Right hindlimb (tissue), 1 donor: Measurements from ENCODE around the gene PACS1.
A peak's percentile ranks its signal among the peaks of the same experiment; 100 is the strongest.

ENCODE experiments used
- DNase-seq: peaks from one replicate; pipeline ENCODE4 v3.0.0-alpha.2; 2018

Gene PACS1

DNA sequence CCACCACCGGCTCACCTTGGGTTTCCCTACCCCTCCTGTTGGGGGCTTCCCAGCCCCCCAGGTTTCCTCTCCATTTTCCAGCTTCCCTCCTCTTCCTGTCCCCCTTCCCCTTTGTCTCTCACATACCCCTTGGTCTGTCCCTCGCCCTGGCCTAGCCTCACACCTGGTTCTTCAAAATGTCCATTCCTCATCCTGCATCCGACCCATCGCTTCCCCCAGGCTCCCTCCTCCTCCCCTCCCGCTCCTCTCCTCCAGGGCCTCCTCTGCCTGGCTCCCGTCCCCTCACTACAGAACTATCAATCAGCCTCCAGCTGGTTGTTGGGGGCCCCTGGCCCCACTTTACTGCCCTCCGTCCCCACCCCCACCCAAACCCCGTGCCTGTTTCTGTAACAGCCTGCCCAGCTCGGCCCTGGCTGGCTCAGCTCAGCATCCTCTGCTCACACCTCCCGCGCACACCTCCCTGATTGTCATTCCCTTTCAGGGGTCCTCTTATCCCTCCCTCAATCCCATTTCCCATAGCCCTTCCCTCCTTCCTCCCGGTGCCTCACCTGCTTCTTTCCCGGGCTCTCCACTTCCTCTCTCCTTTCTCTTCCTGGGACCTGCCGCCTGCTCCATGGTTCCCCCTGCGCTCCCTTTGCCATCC, 209.1 kb downstream of the PACS1 start:
- peak; percentile 21 for DNase-seq

DNA sequence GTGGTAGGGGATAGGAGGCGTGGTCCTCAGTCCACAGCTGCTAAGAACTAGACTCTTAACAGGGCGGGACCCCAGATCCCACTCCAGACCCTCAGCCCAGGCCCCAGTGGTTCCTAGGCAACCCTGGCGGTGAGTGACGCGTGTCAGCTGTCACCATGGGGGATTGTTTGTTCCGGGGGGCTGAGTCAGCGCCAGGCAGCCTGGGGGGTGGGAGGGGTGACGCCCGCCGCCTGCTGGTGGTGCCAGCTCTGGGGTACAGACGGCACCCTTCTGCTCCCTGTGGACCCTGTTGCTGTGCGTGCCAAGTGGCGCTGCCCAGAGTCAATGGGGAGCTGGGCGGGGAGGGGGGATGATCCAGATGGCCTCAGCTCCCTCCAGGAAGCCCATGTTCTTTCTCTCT, 210.4 kb downstream of the PACS1 start:
- peak; percentile 70 for DNase-seq

DNA sequence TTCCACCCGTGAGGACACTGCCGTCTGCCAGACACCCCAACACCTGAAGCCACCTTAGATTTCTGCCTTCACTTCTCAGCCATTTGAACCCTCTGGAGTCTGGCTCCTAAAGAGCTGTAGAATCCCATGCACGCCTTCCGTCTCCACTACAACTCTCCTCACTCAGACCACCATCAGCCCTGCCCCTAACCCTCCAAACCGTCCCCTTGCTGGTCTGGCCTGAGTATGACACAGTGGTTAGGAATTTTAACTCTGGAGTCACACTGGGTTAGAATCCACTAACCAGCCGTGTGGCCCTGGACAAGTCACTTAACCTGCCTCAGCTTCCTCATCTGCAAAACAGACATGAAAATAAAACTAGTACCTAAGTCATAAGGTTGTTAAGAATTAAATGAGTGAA, 210.9 kb downstream of the PACS1 start:
- no peak for DNase-seq

DNA sequence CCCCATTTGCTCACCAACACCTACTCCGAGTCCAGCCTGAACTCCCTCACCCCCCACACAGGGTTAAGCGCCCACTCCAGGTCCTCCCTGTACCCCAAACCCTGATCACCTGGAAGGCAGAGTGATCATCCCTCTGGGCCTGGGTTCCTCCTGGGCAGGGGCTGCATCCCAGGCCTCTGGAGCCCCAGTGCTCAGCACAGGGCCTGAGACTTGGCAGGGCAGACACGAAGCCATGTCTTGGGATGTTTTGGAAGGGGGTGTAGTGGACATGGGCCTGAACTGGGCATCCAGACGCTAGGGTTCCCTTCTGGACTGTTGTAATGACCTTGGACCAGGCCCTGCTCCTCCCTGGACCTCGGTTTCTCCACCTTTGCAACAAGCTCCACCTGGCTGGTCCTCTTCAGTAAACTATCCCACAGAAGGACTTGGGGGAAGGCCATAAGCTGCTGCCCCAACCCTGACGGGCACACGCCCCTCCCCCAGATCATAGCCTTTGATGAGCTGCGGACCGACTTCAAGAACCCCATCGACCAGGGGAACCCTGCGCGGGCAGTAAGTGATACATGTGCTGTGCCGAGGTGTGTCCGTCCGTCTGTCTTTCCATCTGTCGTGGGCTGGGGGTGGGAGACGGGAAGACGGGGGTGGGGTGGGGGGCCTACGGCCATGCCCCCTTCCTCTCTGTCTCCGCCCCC, 211.8 kb downstream of the PACS1 start:
- DNase-seq, result no peak

DNA sequence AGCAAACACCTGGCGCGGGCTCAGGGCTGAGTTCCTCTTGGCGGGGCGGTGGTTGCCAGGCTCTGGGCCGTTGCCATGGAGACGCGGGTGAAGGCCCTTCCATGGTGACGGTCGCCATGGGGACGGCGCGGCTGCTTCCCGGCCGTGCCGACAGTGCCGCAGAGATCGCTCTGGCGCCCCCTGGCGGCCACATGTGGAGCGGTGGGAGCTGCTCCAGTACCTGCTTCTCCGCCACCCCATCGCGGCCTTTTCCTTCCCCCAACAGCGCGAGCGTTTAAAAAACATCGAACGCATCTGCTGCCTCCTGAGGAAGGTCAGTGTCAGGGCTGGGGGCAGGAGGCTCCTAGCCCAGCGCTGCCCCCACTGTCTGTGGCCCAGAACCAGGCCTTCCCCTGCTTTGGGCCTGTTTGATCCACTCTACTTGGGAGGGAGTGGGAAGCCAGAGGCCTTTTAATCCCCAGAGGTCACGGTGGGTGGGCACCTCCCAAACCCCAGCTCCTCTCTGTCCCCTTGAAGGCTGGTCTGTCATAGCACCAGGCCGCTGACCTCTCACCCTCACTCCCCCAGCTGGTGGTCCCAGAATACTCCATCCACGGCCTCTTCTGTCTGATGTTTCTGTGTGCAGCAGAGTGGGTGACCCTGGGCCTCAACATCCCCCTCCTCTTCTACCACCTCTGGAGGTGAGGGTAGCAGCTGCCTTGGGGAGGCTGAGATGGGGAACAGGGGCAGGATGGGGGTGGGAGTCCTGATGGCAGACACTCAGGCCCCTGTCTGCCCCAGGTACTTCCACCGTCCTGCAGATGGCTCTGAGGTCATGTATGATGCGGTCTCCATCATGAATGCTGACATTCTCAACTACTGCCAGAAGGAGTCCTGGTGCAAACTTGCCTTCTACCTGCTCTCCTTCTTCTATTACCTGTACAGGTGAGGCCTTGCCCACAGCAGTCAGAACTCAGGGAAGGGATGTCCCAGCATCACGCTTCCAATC, 212.7 kb downstream of the PACS1 start:
- peak; percentile 97 for DNase-seq

DNA sequence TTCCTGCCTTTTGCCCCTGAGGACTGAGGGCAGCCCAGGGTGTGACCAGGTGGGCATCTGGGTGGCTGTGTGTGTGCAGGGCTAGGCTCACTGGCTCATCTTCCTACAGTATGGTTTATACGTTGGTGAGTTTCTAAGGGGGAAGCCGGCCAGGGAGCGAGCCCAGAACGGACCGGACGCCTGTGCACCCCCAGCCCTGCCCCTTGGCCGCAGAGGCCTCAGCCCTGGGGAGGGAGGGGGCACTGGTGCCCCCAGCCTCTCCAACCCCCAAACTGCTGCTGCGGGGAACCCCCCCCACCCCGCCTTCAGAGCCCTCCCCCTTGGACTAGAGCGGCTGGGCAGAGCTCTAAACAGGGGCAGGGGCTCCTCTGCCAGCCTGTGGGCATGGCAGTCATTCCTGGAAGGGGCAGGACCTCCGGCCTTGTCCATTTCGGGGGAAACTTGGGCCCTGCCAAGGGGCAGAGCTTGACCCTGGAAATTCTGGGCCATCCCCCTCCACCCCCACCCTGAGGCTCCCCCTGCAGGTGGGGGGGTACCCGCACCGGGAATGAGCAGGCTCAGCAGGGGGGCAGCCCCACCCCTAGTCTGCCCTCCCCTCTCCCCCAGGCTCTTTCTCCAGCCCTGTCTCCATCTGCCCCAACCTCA, 213.5 kb downstream of the PACS1 start:
- DNase-seq, result no peak

DNA sequence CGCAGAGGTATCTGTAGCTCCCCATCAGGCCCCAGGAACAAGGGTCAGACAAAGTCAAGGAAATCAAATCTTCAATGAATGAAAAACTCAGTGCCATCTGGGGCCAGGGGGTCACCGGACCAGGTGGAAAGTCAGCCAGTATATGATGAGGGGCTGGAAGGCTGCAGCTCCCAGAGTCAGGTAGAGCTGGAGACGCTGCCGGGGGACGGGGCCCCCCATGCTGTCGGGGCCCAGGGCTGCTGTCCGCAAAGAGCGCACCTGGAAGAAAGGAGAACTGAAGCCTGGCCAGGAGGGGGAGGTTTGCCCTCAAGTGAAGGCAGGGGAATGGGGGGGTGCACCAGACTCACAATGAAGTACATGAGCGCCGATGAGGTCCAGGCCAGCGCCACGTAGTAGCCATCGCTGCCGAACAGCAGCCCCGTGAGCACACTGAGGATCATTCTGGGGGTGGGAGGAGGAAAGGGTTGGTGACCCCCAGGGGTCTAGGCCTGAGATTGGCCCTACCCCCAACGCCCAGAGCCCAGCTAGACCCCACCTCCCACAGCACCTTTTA, 214.5 kb downstream of the PACS1 start:
- DNase-seq, result no peak

DNA sequence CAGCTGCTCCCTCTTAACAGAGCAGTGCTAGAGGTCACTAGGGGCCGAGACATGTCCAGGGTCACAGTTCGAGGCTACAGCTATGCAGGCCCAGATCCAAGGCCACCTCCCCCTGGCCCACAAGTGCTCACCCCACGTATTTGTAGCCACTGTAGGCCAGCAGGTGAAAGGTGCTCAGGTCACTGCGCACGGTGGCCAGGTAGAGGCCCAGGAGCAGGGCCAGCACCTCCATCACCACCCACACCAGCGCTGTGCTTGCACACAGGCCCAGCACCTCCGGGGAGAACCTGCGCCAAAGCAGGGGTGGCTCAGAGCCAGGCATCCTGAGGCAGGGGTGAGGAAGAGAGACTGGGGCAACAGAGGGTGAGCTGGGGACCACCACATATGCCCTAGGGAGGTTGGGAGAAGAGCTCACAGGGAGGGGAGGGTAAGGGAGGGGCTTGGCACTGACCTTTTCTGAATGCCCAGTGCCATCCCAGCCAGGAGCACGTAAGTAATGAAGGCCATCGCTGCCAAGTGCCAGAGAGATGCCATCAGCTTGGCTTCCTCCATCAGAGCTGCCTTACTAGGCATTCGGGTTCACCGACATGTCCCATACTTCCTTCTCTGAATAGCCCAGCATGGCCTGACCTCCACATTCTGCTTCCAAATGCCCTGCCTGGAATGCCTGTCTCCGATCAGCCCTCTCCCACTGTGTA, 215.3 kb downstream of the PACS1 start:
- peak; percentile 22 for DNase-seq

DNA sequence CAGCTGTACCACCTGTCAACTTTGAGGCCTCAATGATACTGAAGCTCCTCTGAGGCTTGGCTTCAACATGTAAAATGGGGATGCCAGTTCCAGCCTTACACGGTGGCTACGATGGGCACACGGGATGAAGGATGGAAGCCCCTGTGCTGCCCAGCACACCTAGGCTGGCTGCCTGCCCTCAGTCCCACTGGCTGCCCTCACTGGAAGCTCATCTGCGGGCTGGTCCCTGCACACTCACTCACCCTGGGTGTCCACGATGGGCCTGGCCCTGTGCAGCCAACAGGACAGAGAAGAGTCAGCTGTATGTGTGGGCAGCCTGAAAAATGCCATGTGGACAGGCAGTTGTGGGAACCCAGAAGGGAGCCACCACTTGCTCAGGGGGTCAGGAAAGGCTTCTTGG, 216.6 kb downstream of the PACS1 start:
- DNase-seq, result no peak

DNA sequence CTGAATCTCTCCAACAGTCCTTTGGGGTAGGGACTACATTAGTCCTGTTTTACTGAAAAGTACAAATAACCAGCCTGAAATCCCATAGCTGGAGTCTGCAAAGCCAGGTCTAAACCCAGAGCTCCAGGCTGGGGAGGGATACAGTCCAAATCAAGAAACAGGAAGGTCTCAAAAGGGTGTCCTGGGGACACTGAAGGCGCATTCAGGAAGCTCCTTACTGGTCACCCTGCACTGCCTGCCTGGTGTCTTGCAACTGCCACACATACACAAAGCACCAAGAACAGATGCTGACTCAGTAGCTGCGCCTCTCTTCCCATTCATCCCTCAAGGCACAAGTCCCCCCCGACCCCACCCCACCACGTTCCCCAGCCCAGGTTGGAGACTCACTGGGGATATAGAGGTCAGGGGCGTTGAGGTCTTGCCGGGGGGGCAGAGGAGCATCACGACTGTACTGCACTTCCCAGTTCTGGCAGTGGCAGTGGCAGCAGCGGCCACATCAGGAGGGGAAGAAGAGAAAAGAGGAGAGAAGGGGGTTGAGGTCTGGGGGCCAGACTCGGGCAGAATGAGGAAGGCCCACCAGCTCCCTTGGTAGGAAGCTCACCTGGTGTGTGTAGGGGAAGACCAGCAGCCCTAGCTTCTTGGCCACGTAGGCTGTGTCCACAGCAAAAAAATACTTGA, 217.3 kb downstream of the PACS1 start:
- DNase-seq, result peak; percentile 22

DNA sequence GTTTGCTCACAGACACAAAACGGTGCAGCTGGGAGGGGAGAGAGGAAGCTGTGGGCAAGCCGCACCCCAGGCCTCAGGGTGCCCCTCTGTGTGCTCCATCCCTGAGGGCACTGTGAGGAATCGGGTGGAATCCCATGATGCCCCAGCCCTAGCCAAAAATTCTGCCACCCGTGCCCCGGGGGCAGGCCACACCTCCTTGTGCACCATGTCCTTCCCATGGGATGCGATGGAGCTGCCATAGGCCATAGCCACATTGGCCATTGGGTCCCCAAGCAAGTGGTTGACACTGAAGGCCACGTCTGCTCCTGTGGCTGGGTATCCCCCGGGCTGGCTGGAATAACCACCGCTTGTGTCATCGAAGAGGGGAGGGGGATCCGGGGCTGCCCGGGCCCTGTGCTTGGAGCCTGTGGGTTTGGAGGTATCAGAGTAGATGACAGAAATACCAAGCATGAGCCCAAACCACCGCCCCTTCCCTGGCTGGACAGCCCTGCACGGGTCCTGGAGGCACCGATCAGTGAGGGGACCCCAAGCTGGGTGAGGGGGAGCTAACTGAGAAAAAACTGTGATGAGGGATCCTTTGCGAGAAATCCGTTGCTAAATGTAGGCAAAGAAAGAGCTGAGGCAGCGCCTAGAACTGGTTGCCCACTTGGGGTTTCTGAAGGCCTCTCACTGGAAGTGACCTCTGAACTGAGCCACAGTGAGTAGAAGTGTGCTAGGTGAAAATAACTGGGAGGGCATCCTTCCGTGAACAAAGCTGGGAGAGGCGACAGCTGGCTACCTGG, 218.0 kb downstream of the PACS1 start:
- DNase-seq, result peak; percentile 46

DNA sequence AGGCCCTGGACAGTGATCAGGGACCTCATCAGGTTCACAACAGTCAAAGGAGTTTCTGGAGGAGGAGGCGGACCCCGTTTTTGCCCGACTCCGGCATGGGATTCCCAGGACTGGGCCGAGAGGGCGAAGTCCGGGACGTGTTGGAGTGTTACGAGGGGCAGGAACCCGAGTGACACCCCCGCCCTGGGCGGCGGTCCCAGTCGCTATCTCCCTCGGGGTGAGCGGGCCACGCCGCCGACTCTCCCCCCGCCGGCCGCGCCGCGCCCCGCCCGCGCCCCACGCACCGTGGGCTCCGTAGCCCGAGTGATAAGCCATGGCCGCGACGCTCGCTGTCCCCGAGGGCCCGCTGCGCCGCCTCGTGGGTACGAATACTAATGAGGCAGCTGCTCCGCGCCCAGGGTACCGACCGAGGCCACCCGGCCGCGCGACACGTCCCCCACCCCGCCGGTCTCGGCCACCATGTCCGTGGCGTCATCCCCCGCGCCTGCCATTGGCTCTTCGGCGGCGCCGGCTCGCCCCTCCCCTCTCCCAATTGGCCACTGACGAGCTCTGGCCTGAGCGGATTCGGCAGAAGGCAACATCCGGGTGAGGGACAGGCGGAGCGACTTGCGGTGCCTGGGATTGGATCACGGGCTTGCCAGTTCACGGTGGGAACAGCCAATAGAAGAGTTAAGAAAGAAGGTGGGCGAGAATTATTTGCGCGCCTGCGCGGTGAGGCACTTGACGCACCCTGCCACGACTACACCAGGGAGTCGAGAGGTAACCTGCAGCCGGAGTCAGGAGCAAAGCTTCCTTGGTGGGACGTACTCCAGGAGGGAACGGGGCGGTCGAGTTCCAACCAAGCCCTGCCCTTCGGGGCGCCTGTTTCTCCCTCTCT, 218.8 kb downstream of the PACS1 start, which contains the start of gene YIF1A:
Gene YIF1A, minus strand, starts transcription at position 473 of the 877 bp plus-strand sequence. Its CDS starts 158 bp downstream, at position 315.
- DNase-seq, result peak; percentile 100

DNA sequence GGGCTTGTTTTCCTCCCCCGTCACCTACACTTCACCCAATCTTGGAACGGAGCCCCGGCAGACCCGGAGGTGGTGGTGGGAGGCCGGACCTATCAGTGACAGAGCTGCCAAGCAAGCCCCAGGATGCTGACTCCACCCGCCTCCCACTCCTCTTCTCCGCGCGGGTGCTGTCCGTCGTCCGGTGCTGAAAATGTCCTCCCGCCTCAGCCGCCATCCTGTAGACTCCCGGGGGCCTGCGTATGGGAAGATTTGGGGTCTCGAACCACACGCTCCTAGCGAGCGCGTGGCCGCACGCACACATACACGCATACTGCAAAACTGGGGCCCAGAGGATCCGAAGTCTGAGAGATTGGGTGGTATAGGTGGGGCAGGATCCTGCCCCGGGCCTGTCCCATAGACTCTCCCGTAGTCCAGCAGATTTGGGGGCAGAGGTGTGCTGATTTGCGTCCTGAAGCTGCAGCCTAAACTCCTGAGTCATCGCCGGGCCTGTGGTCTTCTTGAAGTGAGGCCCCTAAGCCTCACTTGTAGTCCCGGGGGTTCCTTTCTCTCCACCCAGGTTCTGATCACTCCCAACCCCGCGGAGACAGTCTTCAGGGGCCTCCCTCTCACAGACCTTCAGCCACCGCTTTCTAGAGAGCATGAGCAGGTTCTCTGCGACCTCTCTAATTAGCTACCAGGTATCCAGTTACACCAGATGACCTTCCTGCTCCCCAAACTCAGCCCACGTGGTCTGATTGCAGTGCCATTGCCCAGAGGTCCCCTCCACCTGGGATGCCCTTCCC, 219.7 kb downstream of the PACS1 start:
- DNase-seq, result peak; percentile 91

DNA sequence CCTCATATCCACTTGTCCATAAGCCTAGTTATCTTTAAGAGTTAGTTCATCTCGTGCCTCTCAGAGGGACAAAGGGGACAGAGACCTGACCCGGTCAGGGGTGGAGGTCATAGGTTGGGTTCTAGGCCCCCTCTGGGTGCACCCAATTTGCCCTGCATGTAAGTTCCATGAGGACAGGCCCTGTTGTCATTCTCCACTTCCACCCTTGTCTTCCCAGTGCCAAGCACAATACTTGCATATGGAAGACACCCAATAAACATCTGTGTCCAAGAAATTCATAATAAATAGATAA, 220.2 kb downstream of the PACS1 start:
- DNase-seq, result no peak

DNA sequence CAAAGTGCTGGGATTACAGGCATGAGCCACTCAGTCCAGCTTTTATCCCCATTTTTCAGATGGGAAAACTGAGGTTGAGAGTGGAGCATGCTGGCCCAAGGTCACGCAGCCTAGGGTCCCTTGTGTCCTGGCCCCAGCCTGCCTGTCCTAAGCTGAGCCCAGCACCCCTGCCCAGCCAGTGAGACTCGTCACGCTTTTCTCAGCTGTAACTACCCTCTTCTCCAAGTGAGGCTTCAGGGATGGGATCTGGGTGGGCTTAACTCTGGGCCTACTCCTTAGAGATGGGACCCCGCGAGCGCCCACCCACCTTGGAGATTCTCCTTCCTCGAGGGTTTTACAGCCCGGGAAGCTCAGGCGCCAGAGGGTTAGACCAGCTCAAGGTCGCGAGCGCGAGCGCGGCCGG, 221.2 kb downstream of the PACS1 start:
- DNase-seq, result peak; percentile 24

DNA sequence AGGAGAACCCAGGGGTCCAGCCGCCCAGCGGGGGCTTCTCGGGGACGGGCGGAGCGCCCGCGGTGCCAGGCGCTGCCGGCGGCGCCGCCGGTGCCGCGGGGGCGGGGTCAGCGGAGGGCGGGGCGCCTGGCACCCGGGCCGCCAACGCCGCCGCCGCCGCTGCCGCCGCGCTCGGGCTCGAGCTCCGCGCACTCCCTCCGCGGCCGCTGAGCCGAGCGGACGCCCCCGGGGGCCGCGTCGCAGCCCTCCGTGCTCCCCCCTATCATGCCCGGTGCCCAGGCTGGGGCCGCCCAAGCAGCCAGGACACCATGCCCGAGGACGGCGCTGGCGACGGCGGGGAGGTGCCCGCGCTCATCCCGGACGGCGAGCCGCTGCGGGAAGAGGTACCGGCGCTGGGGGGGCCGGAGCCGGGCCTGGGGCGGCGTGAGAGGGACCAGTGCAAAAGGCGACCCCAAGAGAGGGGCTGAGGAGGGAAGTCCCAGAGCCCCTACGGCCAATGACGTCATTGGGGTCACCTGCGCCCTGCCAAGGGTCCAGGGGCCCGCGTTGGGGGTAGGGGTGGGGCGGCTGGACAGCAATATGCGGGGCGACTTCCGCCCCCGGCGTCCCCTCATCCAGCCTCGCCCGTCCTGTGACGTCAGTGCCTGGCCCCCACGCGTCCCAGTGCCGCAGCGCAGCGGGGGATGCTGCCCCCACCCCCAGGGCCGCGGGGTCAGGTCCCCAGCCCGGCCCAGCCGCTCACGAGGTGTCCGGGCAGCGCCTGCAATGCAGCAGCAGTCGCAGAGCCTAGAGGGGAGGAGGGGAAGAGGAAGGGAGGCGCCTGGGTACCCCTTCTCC, 221.9 kb downstream of the PACS1 start, which contains the start of gene TMEM151A:
Gene TMEM151A, plus strand, starts transcription at position 189 of the 837 bp plus-strand sequence. Its CDS starts 120 bp downstream, at position 309.
- peak; percentile 24 for DNase-seq

DNA sequence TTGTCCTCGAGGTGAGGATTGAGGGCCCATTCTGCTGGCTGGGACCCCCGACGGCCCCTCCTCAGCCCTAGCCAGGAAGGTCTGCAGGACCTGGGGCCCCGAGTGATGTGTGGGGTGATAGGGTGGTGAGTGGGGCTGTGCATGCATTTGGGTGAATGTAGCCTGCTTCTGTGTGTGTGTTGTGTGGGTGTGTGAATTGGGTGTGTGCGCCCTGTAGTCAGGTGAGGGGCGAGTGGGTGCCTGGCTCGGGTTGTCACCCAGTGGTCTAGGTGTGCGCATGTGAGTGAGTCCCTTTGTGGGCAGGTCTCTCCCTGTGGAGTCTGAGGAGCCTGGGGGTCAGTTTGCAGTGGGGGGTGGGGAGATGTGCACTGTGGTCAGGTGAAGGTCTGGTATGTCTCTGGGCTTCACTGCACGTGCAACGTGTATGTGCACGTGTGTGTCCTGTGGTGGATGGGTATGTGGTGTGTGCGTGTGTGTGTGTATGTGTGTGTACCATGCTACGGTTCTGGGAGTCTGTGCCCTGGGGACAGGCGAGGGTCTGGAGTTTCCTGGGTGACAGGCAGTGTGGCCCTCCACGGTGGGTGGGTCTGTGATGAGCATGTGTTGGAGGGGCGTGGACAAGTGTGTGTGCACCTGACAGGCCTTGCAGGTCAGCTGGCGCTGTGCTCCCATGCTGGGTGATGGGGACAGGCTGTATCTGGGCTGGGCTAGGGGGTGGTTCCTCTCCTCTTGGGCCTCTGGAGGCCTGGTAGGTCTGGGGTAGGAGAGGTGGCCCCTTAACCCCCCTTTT, 222.7 kb downstream of the PACS1 start:
- no peak for DNase-seq
